ENCODE data around the gene PIK3R2. TPM values are rescaled to one million over a fixed set of nuclear protein-coding genes. Genes with fewer than 3 reads are reported as not detected.

PIK3R2 gene
- total and polyA plus RNA-seq, 2 of the 13 experiments (the other 11 are each of a cell fraction or from before 2014, with no cell fraction given): 18.6 to 25.3 TPM

DNA sequence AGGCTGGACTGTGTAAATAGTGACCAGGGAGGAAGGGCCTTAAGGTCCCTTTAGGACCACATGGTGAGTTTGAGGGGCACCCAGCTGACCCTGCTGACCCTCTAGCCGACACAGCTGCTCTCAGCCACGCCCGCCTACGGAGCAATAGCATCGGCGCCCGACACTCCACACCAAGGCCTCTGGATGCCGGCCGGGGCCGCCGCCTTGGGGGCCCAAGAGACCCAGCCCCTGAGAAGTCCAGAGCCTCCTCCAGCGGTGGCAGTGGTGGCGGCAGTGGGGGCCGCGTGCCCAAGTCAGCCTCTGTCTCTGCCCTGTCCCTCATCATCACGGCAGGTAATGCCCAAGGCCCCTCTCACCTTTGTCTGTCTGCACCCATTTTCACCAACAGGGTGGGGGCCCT lies 8.6 kb upstream of the PIK3R2 start:
- peaks cover 17 to 46% of the 10 kb centered on the region in 2 experiments for H3K36me3 ChIP-seq (replicated peaks in 1 of 2; ENCODE audit: control insufficient read depth in 1 of 2, insufficient read depth in 2 of 2, low read length in 2 of 2)
- no peaks in the 10 kb centered on the region for H3K79me2 ChIP-seq (ENCODE audit: insufficient read depth, low read length)
- no peaks in the 10 kb centered on the region for H3K9me3 ChIP-seq (ENCODE audit: low read length)
- WGBS (ENCODE audit: low lambda C conversion rate): no CpG with 5 or more reads among the region's 16 CpGs
- no peak overlapping the region for H2AFZ ChIP-seq (ENCODE audit: low read length)
- FAIRE-seq (no peak), ATAC-seq (no peak), DNase-seq (ENCODE audit: low spot score) (no peak)
- H3K4me2 ChIP-seq (ENCODE audit: low read depth, low read length): no peak overlapping the region
- no peak overlapping the region for H3K4me3 ChIP-seq (replicated peaks in 1 of 3; ENCODE audit: insufficient read depth in 1 of 3, low read depth in 2 of 3, low read length in 3 of 3)
- no peak for TF ChIP-seq JDP2 (CRISPR knock-in tag; IDR thresholded peaks at IDR 0.05; ENCODE audit: borderline replicate concordance)
- no peak for TF ChIP-seq ZMAT3 (CRISPR knock-in tag; conservative IDR thresholded peaks at IDR 0.05)
- no peak for TF ChIP-seq ZNF670 (CRISPR knock-in tag; IDR thresholded peaks at IDR 0.05; ENCODE audit: borderline replicate concordance)
- TF ChIP-seq, protein P1, sequence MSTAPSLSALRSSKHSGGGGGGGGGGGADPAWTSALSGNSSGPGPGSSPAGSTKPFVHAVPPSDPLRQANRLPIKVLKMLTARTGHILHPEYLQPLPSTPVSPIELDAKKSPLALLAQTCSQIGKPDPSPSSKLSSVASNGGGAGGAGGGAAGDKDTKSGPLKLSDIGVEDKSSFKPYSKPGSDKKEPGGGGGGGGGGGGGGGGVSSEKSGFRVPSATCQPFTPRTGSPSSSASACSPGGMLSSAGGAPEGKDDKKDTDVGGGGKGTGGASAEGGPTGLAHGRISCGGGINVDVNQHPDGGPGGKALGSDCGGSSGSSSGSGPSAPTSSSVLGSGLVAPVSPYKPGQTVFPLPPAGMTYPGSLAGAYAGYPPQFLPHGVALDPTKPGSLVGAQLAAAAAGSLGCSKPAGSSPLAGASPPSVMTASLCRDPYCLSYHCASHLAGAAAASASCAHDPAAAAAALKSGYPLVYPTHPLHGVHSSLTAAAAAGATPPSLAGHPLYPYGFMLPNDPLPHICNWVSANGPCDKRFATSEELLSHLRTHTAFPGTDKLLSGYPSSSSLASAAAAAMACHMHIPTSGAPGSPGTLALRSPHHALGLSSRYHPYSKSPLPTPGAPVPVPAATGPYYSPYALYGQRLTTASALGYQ (CRISPR knock-in tag; IDR thresholded peaks at IDR 0.05): no peak
- TF ChIP-seq AKAP8 (CRISPR knock-in tag; IDR thresholded peaks at IDR 0.05): no peak
- no peak for TF ChIP-seq HNRNPL (IDR thresholded peaks at IDR 0.05; ENCODE audit: low read depth, low read length)
- TF ChIP-seq NR2F2 (IDR thresholded peaks at IDR 0.05; ENCODE audit: borderline replicate concordance, low read depth): no peak
- TF ChIP-seq, protein P2, sequence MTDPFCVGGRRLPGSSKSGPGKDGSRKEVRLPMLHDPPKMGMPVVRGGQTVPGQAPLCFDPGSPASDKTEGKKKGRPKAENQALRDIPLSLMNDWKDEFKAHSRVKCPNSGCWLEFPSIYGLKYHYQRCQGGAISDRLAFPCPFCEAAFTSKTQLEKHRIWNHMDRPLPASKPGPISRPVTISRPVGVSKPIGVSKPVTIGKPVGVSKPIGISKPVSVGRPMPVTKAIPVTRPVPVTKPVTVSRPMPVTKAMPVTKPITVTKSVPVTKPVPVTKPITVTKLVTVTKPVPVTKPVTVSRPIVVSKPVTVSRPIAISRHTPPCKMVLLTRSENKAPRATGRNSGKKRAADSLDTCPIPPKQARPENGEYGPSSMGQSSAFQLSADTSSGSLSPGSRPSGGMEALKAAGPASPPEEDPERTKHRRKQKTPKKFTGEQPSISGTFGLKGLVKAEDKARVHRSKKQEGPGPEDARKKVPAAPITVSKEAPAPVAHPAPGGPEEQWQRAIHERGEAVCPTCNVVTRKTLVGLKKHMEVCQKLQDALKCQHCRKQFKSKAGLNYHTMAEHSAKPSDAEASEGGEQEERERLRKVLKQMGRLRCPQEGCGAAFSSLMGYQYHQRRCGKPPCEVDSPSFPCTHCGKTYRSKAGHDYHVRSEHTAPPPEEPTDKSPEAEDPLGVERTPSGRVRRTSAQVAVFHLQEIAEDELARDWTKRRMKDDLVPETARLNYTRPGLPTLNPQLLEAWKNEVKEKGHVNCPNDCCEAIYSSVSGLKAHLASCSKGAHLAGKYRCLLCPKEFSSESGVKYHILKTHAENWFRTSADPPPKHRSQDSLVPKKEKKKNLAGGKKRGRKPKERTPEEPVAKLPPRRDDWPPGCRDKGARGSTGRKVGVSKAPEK (CRISPR knock-in tag; IDR thresholded peaks at IDR 0.05; ENCODE audit: borderline replicate concordance): no peak
- TF ChIP-seq PAF1 (CRISPR knock-in tag; IDR thresholded peaks at IDR 0.05): no peak
- no peak for TF ChIP-seq FOSL2 (CRISPR knock-in tag; IDR thresholded peaks at IDR 0.05)
- no peak for TF ChIP-seq ZNF562 (CRISPR knock-in tag; IDR thresholded peaks at IDR 0.05; ENCODE audit: borderline replicate concordance)
- TF ChIP-seq TBL1XR1 (IDR thresholded peaks at IDR 0.05; ENCODE audit: borderline replicate concordance, low read length, partially characterized antibody): no peak
- no peak for TF ChIP-seq PRMT3 (CRISPR knock-in tag; IDR thresholded peaks at IDR 0.05; ENCODE audit: borderline replicate concordance, low read depth)
- TF ChIP-seq TGIF2 (CRISPR knock-in tag; IDR thresholded peaks at IDR 0.05): no peak
- TF ChIP-seq ZNF788 (CRISPR knock-in tag; IDR thresholded peaks at IDR 0.05; ENCODE audit: borderline replicate concordance): no peak
- BruUV-seq (replicated peaks): no TSS peak
- CTCF ChIA-PET (ENCODE audit: low intra/inter-chr PET ratio, low total read pairs): no interaction called here
- H3K27me3 ChIP-seq (ENCODE audit: control insufficient read depth in 1 of 2, insufficient read depth in 2 of 2, low read length in 2 of 2): no peaks in the 10 kb centered on the region; a peak in 1 of 5 replicates
- no peaks in the 10 kb centered on the region for H3K4me1 ChIP-seq (ENCODE audit: insufficient read depth, low read length)
- H3K27ac ChIP-seq (ENCODE audit: extremely low read length, insufficient read depth, low read length): no peak overlapping the region
- in situ Hi-C loops (cut with HindIII; ENCODE audit: extremely low pct_ligation_motif_present, low pct_unique_long_range_greater_than_20kb) (no loop called here), intact Hi-C loops (cut with micrococcal nuclease; ENCODE audit: unreplicated experiment) (no loop called here)
- H3K9ac ChIP-seq (ENCODE audit: insufficient read depth, low read depth, low read length): no peak overlapping the region
- POLR2A ChIA-PET: no interaction called here
- H4K20me1 ChIP-seq (ENCODE audit: insufficient read depth, low read length): no peaks in the 10 kb centered on the region
